ENCODE data around the gene NKD1.

Gene NKD1

DNA sequence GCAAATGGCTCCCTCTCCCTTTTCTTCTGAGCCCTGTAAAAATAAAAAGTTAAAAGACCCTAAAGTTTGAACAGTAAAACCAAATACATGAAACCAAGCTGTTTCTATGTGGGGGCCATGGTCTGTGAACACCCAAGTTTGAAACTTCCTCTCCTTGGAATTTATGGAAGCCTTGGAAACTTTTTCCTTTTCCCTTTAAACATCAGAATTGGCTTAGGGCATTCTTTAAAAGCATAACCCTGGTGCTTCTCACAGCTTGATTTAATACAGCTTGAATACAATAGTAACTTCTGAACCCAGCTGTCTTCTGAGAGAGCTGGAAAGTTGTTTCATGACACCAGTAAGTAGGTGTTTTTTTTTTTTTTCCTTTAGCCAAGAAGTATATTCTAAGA is 26.5 kb downstream of the NKD1 start:
- Histone ChIP-seq H2BK12ac (ENCODE audit: low read length) (no peak overlapping the region), H3K4ac (ENCODE audit: low read length) (no peak overlapping the region), H4K8ac (ENCODE audit: low read depth, low read length) (no peak overlapping the region), H3K9me3 (replicated peaks in 1 of 2; ENCODE audit: control insufficient read depth in 2 of 2, insufficient read depth in 1 of 2, low read depth in 1 of 2, low read length in 2 of 2) (no peaks in the 10 kb centered on the region), H3K4me1 (ENCODE audit: control insufficient read depth in 2 of 2, insufficient read depth in 1 of 2, low read depth in 1 of 2, low read length in 2 of 2) (peaks cover 7 to 8% of the 10 kb centered on the region in 2 donors), H3K9ac (ENCODE audit: low read depth, low read length, poor library complexity) (no peak overlapping the region), H3K4me2 (ENCODE audit: insufficient read depth, low read length, poor library complexity, severe bottlenecking) (no peak overlapping the region), H3K79me1 (ENCODE audit: low read depth, low read length) (no peaks in the 10 kb centered on the region), H3K27me3 (ENCODE audit: control insufficient read depth in 3 of 3, insufficient read depth in 3 of 3, low read depth in 1 of 3, low read length in 3 of 3) (no peaks in the 10 kb centered on the region), H3K27ac (replicated peaks; ENCODE audit: low read length) (no peak overlapping the region), H2AFZ (ENCODE audit: low read length) (peak overlapping the region; percentile 66), H4K91ac (ENCODE audit: low read depth, low read length, poor library complexity) (no peak overlapping the region), H2BK120ac (ENCODE audit: low read depth, low read length) (no peak overlapping the region), H3K18ac (ENCODE audit: low read length) (no peak overlapping the region), H3K36me3 (replicated peaks in 1 of 2; ENCODE audit: control insufficient read depth in 2 of 2, insufficient read depth in 2 of 2, low read length in 2 of 2) (peaks cover 0 to 10% of the 10 kb centered on the region in 2 donors), H2AK5ac (ENCODE audit: low read depth, low read length) (no peak overlapping the region), H3K14ac (ENCODE audit: low read length) (no peak overlapping the region), H3K4me3 (ENCODE audit: low read length in 2 of 2) (no peak overlapping the region), H3K23ac (ENCODE audit: low read depth, low read length, poor library complexity) (no peak overlapping the region), H2BK15ac (ENCODE audit: low read length) (no peak overlapping the region), H2BK5ac (ENCODE audit: low read length) (no peak overlapping the region)
- no peak for DNase-seq (ENCODE audit: low spot score)

DNA sequence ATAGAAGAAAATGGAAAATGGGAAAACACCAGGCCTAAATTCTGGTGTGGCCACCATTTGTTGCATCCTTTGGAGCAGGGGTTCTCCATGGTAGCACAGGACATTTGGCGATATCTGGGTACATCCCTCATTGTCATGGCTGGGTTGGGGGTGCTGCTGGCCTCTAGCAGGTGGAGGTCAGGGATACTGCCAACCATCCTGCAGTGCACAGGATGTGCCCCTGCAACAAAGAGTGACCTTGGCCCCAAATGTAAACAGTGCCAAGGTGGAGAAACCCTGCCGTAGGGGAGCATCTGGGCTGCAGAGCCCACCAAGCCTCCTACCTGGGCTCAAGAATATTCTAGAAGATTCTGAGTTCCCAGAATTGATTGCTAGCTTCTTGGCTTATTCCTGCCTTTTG is 27.5 kb downstream of the NKD1 start:
- peaks cover 0 to 10% of the 10 kb centered on the region in 2 donors for H3K36me3 ChIP-seq (replicated peaks in 1 of 2; ENCODE audit: control insufficient read depth in 2 of 2, insufficient read depth in 2 of 2, low read length in 2 of 2)
- no peak overlapping the region for H3K14ac ChIP-seq (ENCODE audit: low read length)
- H3K18ac ChIP-seq (ENCODE audit: low read length) = no peak overlapping the region
- H3K23ac ChIP-seq (ENCODE audit: low read depth, low read length, poor library complexity) = no peak overlapping the region
- peaks cover 8 to 9% of the 10 kb centered on the region in 2 donors for H3K4me1 ChIP-seq (ENCODE audit: control insufficient read depth in 2 of 2, insufficient read depth in 1 of 2, low read depth in 1 of 2, low read length in 2 of 2)
- no peak overlapping the region for H2BK12ac ChIP-seq (ENCODE audit: low read length)
- H3K4ac ChIP-seq (ENCODE audit: low read length) = no peak overlapping the region
- no peak overlapping the region for H3K4me2 ChIP-seq (ENCODE audit: insufficient read depth, low read length, poor library complexity, severe bottlenecking)
- no peak overlapping the region for H3K27ac ChIP-seq (replicated peaks; ENCODE audit: low read length)
- H3K27me3 ChIP-seq (ENCODE audit: control insufficient read depth in 3 of 3, insufficient read depth in 3 of 3, low read depth in 1 of 3, low read length in 3 of 3) = no peaks in the 10 kb centered on the region
- no peak overlapping the region for H2BK120ac ChIP-seq (ENCODE audit: low read depth, low read length)
- H4K8ac ChIP-seq (ENCODE audit: low read depth, low read length) = no peak overlapping the region
- no peak overlapping the region for H2BK15ac ChIP-seq (ENCODE audit: low read length)
- no peak overlapping the region for H2BK5ac ChIP-seq (ENCODE audit: low read length)
- no peak overlapping the region for H3K9ac ChIP-seq (ENCODE audit: low read depth, low read length, poor library complexity)
- H2AFZ ChIP-seq (ENCODE audit: low read length) = no peak overlapping the region
- H3K79me1 ChIP-seq (ENCODE audit: low read depth, low read length) = no peaks in the 10 kb centered on the region
- no peak overlapping the region for H2AK5ac ChIP-seq (ENCODE audit: low read depth, low read length)
- H4K91ac ChIP-seq (ENCODE audit: low read depth, low read length, poor library complexity) = no peak overlapping the region
- no peak overlapping the region for H3K4me3 ChIP-seq (ENCODE audit: low read length in 2 of 2)
- DNase-seq (ENCODE audit: low spot score) = no peak
- WGBS, 2 donors (ENCODE audit: extremely low coverage in 2 of 2, insufficient read length in 2 of 2, insufficient replicate concordance in 1 of 2) = no CpG with 5 or more reads among the region's 2 CpGs
- H3K9me3 ChIP-seq (replicated peaks in 1 of 2; ENCODE audit: control insufficient read depth in 2 of 2, insufficient read depth in 1 of 2, low read depth in 1 of 2, low read length in 2 of 2) = no peaks in the 10 kb centered on the region

DNA sequence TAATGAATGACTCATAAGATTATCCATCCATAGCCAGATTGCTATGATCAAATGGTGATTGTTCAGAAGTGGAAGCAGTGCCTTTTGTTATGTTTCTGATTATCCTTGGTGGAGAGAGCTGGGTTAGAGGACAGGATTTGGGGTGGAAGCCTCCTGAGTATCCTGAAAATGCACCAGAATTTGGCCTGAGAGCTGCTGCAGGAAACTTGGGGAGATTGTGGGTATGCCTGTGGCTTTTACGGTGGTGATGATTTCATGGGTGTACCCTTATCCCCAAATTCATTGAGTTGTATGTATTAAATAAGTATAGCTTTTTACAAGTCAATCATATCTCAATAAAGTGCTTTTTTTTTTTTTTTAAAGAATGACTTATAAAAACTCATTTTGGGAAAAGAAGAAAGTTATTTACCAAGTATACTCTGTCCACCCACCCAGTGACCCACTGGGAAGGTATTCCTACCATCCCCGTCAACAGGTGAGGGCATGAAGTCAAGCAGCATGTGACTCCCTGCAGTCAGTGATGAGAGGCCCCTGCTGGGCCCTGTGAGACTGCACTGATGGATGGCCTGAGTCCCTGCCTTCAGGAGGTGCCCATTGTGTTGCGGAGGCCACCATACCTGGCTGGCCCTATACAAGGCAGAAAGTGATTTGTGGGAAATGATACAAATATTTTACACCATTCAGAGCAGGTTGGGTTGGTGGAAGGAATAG is 28.4 kb downstream of the NKD1 start:
- Histone ChIP-seq H3K9me3 (replicated peaks in 1 of 2; ENCODE audit: control insufficient read depth in 2 of 2, insufficient read depth in 1 of 2, low read depth in 1 of 2, low read length in 2 of 2) (no peaks in the 10 kb centered on the region), H3K4me3 (ENCODE audit: low read length in 2 of 2) (no peak overlapping the region), H2BK5ac (ENCODE audit: low read length) (no peak overlapping the region), H3K36me3 (replicated peaks in 1 of 2; ENCODE audit: control insufficient read depth in 2 of 2, insufficient read depth in 2 of 2, low read length in 2 of 2) (peaks cover 0 to 10% of the 10 kb centered on the region in 2 donors), H2AK5ac (ENCODE audit: low read depth, low read length) (no peak overlapping the region), H3K27ac (replicated peaks; ENCODE audit: low read length) (no peak overlapping the region), H3K4me2 (ENCODE audit: insufficient read depth, low read length, poor library complexity, severe bottlenecking) (no peak overlapping the region), H4K91ac (ENCODE audit: low read depth, low read length, poor library complexity) (no peak overlapping the region), H3K14ac (ENCODE audit: low read length) (no peak overlapping the region), H3K4me1 (ENCODE audit: control insufficient read depth in 2 of 2, insufficient read depth in 1 of 2, low read depth in 1 of 2, low read length in 2 of 2) (peaks cover 8 to 11% of the 10 kb centered on the region in 2 donors), H3K4ac (ENCODE audit: low read length) (no peak overlapping the region), H3K23ac (ENCODE audit: low read depth, low read length, poor library complexity) (no peak overlapping the region), H3K79me1 (ENCODE audit: low read depth, low read length) (no peaks in the 10 kb centered on the region), H3K18ac (ENCODE audit: low read length) (no peak overlapping the region), H2AFZ (ENCODE audit: low read length) (no peak overlapping the region), H3K27me3 (ENCODE audit: control insufficient read depth in 3 of 3, insufficient read depth in 3 of 3, low read depth in 1 of 3, low read length in 3 of 3) (no peaks in the 10 kb centered on the region), H2BK120ac (ENCODE audit: low read depth, low read length) (no peak overlapping the region), H4K8ac (ENCODE audit: low read depth, low read length) (no peak overlapping the region), H2BK12ac (ENCODE audit: low read length) (no peak overlapping the region), H3K9ac (ENCODE audit: low read depth, low read length, poor library complexity) (no peak overlapping the region), H2BK15ac (ENCODE audit: low read length) (no peak overlapping the region)
- DNase-seq (ENCODE audit: low spot score) = no peak
- WGBS, 2 donors (ENCODE audit: extremely low coverage in 2 of 2, insufficient read length in 2 of 2, insufficient replicate concordance in 1 of 2) = no CpG with 5 or more reads among the region's 3 CpGs

DNA sequence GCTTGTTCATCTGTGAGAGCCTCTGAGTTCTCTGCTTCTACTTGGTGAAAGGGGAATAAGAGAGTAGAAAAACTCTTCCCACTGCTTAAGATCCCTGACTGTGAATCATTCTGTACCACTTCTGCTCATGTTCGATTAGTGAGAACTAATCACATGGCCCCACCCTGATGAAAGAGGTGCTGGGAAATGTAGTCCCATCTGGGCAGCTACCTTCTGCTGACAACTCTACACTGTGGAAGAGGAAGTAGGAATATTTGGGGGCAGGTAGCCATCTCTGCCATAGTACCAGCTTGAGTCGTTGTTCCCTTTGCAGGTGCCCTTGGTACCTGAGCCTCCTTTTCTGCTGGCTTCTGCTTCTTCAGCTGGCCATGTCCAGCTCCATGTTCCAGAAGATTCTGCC is 29.9 kb downstream of the NKD1 start:
- no peak overlapping the region for H2AK5ac ChIP-seq (ENCODE audit: low read depth, low read length)
- no peak overlapping the region for H2BK5ac ChIP-seq (ENCODE audit: low read length)
- H3K9ac ChIP-seq (ENCODE audit: low read depth, low read length, poor library complexity) = no peak overlapping the region
- H3K36me3 ChIP-seq (replicated peaks in 1 of 2; ENCODE audit: control insufficient read depth in 2 of 2, insufficient read depth in 2 of 2, low read length in 2 of 2) = peaks cover 0 to 3% of the 10 kb centered on the region in 2 donors
- no peak overlapping the region for H2BK12ac ChIP-seq (ENCODE audit: low read length)
- H3K18ac ChIP-seq (ENCODE audit: low read length) = no peak overlapping the region
- H3K14ac ChIP-seq (ENCODE audit: low read length) = peak overlapping the region; percentile 21
- H2BK15ac ChIP-seq (ENCODE audit: low read length) = no peak overlapping the region
- no peak overlapping the region for H4K8ac ChIP-seq (ENCODE audit: low read depth, low read length)
- no peak overlapping the region for H2AFZ ChIP-seq (ENCODE audit: low read length)
- H3K4me3 ChIP-seq (ENCODE audit: low read length in 2 of 2) = no peak overlapping the region
- no peak overlapping the region for H3K27ac ChIP-seq (replicated peaks; ENCODE audit: low read length)
- no CpG with 5 or more reads among the region's 2 CpGs for WGBS, 2 donors (ENCODE audit: extremely low coverage in 2 of 2, insufficient read length in 2 of 2, insufficient replicate concordance in 1 of 2)
- H3K4ac ChIP-seq (ENCODE audit: low read length) = no peak overlapping the region
- H4K91ac ChIP-seq (ENCODE audit: low read depth, low read length, poor library complexity) = no peak overlapping the region
- no peaks in the 10 kb centered on the region for H3K79me1 ChIP-seq (ENCODE audit: low read depth, low read length)
- H2BK120ac ChIP-seq (ENCODE audit: low read depth, low read length) = no peak overlapping the region
- no peaks in the 10 kb centered on the region for H3K27me3 ChIP-seq (ENCODE audit: control insufficient read depth in 3 of 3, insufficient read depth in 3 of 3, low read depth in 1 of 3, low read length in 3 of 3)
- peaks cover 8 to 14% of the 10 kb centered on the region in 2 donors for H3K4me1 ChIP-seq (ENCODE audit: control insufficient read depth in 2 of 2, insufficient read depth in 1 of 2, low read depth in 1 of 2, low read length in 2 of 2)
- no peak overlapping the region for H3K23ac ChIP-seq (ENCODE audit: low read depth, low read length, poor library complexity)
- H3K4me2 ChIP-seq (ENCODE audit: insufficient read depth, low read length, poor library complexity, severe bottlenecking) = no peak overlapping the region
- no peaks in the 10 kb centered on the region for H3K9me3 ChIP-seq (replicated peaks in 1 of 2; ENCODE audit: control insufficient read depth in 2 of 2, insufficient read depth in 1 of 2, low read depth in 1 of 2, low read length in 2 of 2)
- no peak for DNase-seq (ENCODE audit: low spot score)

Measured in neuronal stem cell (in vitro differentiated cells).